Sigmoid colon (tissue), 7 donors: ENCODE results near the gene TUBA4B. TPM values are rescaled to one million over a fixed set of nuclear protein-coding genes. Genes with fewer than 3 reads are reported as not detected.

Source experiments
- DNase-seq: peaks from one replicate; pipeline ENCODE4 v3.0.0-alpha.2; 2019
- H3K27ac ChIP-seq, 4 donors: fragments of 200-600 bp; sonication (generic); one replicate each; pipeline ENCODE4 v1.5.1; 2016 to 2019; ENCODE audit warnings: mild to moderate bottlenecking in 1 of 4
- H3K27me3 ChIP-seq, 3 donors: fragments of 200-600 bp; sonication (generic); one replicate each; pipeline ENCODE4 v1.5.1; 2019; ENCODE audit warnings: mild to moderate bottlenecking in 1 of 3
- H3K36me3 ChIP-seq, 4 donors: fragments of 200-600 bp; sonication (generic); one replicate each; pipeline ENCODE4 v1.5.1; 2016 to 2019
- H3K4me1 ChIP-seq, 4 donors: fragments of 200-600 bp; sonication (generic); one replicate each; pipeline ENCODE4 v1.5.1; 2017 to 2019
- H3K4me3 ChIP-seq, 4 donors: fragments of 200-600 bp; sonication (generic); one replicate each; pipeline ENCODE4 v1.5.1; 2017 to 2019; ENCODE audit warnings: mild to moderate bottlenecking in 2 of 4, moderate library complexity in 1 of 4
- H3K9me3 ChIP-seq, 4 donors: fragments of 200-600 bp in 3 of 4; sonication (generic) in 3 of 4; one replicate each; pipeline versions ENCODE4 v1.5.1 to v1.6.1; 2013 to 2019
- EP300 ChIP-seq, 4 donors: sonication (generic); formaldehyde crosslinking; IDR thresholded peaks; one replicate each; pipeline ENCODE4 v1.6.1; 2017; ENCODE audit warnings: antibody characterized with exemption in 4 of 4
- POLR2A ChIP-seq, 2 donors: fragments of 450-650 bp; IDR thresholded peaks; one replicate each; pipeline ENCODE4 v1.6.1; 2016; ENCODE audit warnings: antibody characterized with exemption in 2 of 2, mild to moderate bottlenecking in 2 of 2, moderate library complexity in 2 of 2
- POLR2AphosphoS5 ChIP-seq, 4 donors: sonication (generic); formaldehyde crosslinking; IDR thresholded peaks; one replicate each; pipeline ENCODE4 v1.6.1; 2017; ENCODE audit warnings: antibody characterized with exemption in 4 of 4
- WGBS, 2 donors: extraction: QIAGEN DNeasy Blood & Tissue Kit; methylation state at CpG; one replicate each; pipeline ENCODE4 v1.1.7; 2013; 5-methylcytosine and 5-hydroxymethylcytosine counted together
- intact Hi-C: fragments of 100-400 bp; cut with DNase I; formaldehyde crosslinking; loops from one replicate; pipeline ENCODE4 v1.15.1; 2023
- polyA plus RNA-seq, 3 donors: library from polyadenylated mRNA; stranded (reverse); fragments of 200-250 nt; gene quantifications; one replicate each; pipeline ENCODE4 v1.2.3, GENCODE V29; 2013
- total RNA-seq, 4 donors: library from RNA; depleted of rRNA; stranded (reverse); fragments of >200 nt; gene quantifications; one replicate each; pipeline ENCODE4 v1.1.0, GENCODE V29; 2016
- TF ChIP-seq, protein P1 (sequence below), 4 experiments: fragments of 450-650 bp in 3 of 4; fragments of 200-600 bp in 1 of 4; IDR thresholded peaks; one replicate each; pipeline ENCODE4 v1.5.1; 2016 to 2019; ENCODE audit warnings: antibody characterized with exemption in 4 of 4, mild to moderate bottlenecking in 3 of 4, moderate library complexity in 2 of 4
- donor health status: healthy with polysubstance abuse.
- donor health status: Bipolar disorder and iron deficiency.
- donor health status: healthy.

Gene TUBA4B
- total and polyA plus RNA-seq, 7 donors = not detected

DNA sequence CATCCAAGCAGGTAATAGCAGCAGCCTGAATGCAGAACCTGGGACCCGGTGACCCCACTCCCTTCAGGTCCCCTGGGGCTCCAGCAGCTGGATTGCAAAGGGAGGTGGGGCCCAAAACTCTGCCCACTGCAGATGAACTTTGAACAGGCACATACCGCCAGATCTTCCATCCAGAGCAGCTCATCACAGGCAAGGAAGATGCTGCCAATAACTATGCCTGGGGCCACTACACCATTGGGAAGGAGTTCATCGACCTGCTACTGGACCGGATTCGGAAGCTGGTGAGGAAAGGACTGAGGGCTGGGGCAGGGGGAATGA lies 17.0 kb downstream of the TUBA4B start:
- Histone ChIP-seq H3K4me1 (peaks cover 0 to 13% (median 11%) of the 10 kb centered on the region in 4 donors), H3K4me3 (no peak overlapping the region), H3K27ac (no peak overlapping the region), H3K27me3 (no peaks in the 10 kb centered on the region), H3K9me3 (no peaks in the 10 kb centered on the region), H3K36me3 (no peaks in the 10 kb centered on the region)
- WGBS, 2 donors = 62 to 79% methylated on average over 5 of the region's 5 CpGs
- no peak for DNase-seq
- TF ChIP-seq, protein P1, sequence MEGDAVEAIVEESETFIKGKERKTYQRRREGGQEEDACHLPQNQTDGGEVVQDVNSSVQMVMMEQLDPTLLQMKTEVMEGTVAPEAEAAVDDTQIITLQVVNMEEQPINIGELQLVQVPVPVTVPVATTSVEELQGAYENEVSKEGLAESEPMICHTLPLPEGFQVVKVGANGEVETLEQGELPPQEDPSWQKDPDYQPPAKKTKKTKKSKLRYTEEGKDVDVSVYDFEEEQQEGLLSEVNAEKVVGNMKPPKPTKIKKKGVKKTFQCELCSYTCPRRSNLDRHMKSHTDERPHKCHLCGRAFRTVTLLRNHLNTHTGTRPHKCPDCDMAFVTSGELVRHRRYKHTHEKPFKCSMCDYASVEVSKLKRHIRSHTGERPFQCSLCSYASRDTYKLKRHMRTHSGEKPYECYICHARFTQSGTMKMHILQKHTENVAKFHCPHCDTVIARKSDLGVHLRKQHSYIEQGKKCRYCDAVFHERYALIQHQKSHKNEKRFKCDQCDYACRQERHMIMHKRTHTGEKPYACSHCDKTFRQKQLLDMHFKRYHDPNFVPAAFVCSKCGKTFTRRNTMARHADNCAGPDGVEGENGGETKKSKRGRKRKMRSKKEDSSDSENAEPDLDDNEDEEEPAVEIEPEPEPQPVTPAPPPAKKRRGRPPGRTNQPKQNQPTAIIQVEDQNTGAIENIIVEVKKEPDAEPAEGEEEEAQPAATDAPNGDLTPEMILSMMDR (IDR thresholded peaks at IDR 0.05) = no peak
- TF ChIP-seq POLR2AphosphoS5 (IDR thresholded peaks at IDR 0.05) (no peak), EP300 (IDR thresholded peaks at IDR 0.05) (no peak), POLR2A (IDR thresholded peaks at IDR 0.05) (no peak)
- intact Hi-C loops = no loop called here

DNA sequence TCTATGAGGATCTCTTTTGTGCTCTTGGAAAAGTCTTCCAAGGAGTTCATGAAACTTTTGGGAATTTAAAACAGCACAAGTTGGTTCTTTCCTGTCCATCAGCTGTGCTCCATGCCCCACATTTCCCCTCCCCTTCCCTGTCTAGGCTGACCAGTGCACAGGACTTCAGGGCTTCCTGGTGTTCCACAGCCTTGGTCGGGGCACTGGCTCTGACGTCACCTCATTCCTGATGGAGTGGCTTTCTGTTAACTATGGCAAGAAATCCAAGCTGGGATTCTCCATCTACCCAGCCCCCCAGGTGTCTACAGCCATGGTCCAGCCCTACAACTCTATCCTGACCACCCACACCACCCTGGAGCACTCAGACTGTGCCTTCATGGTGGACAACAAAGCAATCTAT lies 18.0 kb downstream of the TUBA4B start:
- no peak for DNase-seq
- Histone ChIP-seq H3K27me3 (no peaks in the 10 kb centered on the region), H3K4me3 (no peak overlapping the region), H3K27ac (no peak overlapping the region), H3K4me1 (peaks cover 0 to 14% (median 11%) of the 10 kb centered on the region in 4 donors), H3K9me3 (no peaks in the 10 kb centered on the region), H3K36me3 (no peaks in the 10 kb centered on the region)
- WGBS, 2 donors = 88 to 91% methylated on average over 2 of the region's 2 CpGs
- TF ChIP-seq EP300 (IDR thresholded peaks at IDR 0.05) (no peak), POLR2A (IDR thresholded peaks at IDR 0.05) (no peak), POLR2AphosphoS5 (IDR thresholded peaks at IDR 0.05) (no peak)
- TF ChIP-seq, protein P1 (IDR thresholded peaks at IDR 0.05) = no peak
- intact Hi-C loops = no loop called here

DNA sequence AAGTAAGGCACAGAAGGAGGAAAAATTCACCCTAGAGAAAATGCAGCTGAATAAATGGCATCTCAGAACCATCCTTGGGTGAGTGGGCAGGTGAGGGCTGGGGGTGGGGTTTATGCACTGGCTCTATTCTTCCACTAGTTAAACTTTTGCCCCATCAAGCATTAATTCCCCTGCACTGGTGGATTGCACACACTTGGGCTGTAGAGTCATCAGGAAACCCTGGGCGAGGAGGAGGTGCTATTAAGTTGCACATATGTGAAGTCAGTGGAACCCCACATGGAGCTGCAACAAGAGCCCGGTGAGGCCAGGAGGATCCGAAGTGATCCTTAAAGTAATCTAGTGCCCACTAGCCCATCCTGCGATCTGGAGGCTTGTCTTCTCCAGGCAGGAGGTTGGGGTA lies 19.3 kb downstream of the TUBA4B start:
- TF ChIP-seq EP300 (IDR thresholded peaks at IDR 0.05) (no peak), POLR2A (IDR thresholded peaks at IDR 0.05) (no peak), POLR2AphosphoS5 (IDR thresholded peaks at IDR 0.05) (no peak)
- TF ChIP-seq, protein P1 (IDR thresholded peaks at IDR 0.05) = no peak
- intact Hi-C loops = no loop called here

DNA sequence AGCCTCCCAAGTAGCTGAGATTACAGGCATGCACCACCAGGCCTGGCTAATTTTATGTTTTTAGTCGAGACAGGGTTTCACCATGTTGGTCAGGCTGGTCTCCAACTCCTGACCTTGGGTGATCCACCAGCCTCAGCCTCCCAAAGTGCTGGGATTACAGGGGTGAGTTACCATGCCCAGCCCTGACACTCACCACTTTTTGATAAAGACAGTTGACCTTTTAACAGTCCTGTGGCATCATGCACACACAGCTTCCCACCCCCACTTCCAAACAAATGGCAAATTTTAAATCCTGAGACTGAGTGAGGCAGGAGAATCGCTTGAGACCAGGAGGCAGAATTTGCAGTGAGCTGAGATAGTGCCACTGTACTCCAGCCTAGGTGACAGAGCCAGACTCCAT lies 20.0 kb downstream of the TUBA4B start:
- H3K4me1 ChIP-seq = peaks cover 0 to 19% (median 16%) of the 10 kb centered on the region in 4 donors
- no peaks in the 10 kb centered on the region for H3K27me3 ChIP-seq
- no peaks in the 10 kb centered on the region for H3K9me3 ChIP-seq
- H3K4me3 ChIP-seq = no peak overlapping the region
- intact Hi-C loops = no loop called here
- H3K27ac ChIP-seq = no peak overlapping the region
- no peak for DNase-seq
- no peak for TF ChIP-seq EP300 (IDR thresholded peaks at IDR 0.05)
- no peak for TF ChIP-seq POLR2AphosphoS5 (IDR thresholded peaks at IDR 0.05)
- TF ChIP-seq, protein P1 (IDR thresholded peaks at IDR 0.05) = no peak
- no peak for TF ChIP-seq POLR2A (IDR thresholded peaks at IDR 0.05)
- WGBS, 2 donors = 75 to 76% methylated on average over 2 of the region's 2 CpGs
- no peaks in the 10 kb centered on the region for H3K36me3 ChIP-seq

More for the DNA sequence above, 19.3 kb downstream of the TUBA4B start:
- H3K27me3 ChIP-seq = no peaks in the 10 kb centered on the region
- no peaks in the 10 kb centered on the region for H3K9me3 ChIP-seq
- WGBS, 2 donors = 89% methylated on average over 4 of the region's 4 CpGs
- H3K4me3 ChIP-seq = no peak overlapping the region
- no peak overlapping the region for H3K27ac ChIP-seq
- H3K36me3 ChIP-seq = no peaks in the 10 kb centered on the region
- DNase-seq = no peak
- peaks cover 0 to 14% (median 11%) of the 10 kb centered on the region in 4 donors for H3K4me1 ChIP-seq

DNA sequence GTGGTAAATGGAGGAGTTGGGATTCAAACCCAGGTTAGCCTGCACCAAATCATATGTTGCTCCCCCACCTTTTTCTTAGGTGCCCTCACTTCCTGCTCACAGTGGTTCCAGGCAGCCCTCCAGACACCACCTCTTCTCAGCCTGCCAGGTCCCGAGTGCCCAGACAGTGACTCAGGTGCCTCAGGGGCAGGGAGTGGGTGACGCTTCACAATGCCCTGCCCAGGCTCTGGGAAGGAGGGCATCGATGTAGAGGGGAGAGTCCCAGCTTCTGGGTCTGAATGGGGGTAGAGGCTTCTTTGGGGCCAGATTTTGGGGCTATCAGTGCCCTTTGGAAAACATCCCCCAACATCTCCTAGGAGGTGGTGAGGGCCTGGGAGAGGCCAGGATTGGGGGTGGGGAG lies 20.9 kb downstream of the TUBA4B start:
- 88 to 92% methylated on average over 3 of the region's 3 CpGs for WGBS, 2 donors
- Histone ChIP-seq H3K4me3 (no peak overlapping the region), H3K27me3 (no peaks in the 10 kb centered on the region), H3K36me3 (no peaks in the 10 kb centered on the region), H3K9me3 (no peaks in the 10 kb centered on the region), H3K27ac (peak overlapping the region; percentile 64 to 89 (median 76)), H3K4me1 (peaks cover 0 to 28% (median 25%) of the 10 kb centered on the region in 4 donors)
- no peak for DNase-seq
- TF ChIP-seq EP300 (IDR thresholded peaks at IDR 0.05) (no peak), POLR2A (IDR thresholded peaks at IDR 0.05) (no peak), POLR2AphosphoS5 (IDR thresholded peaks at IDR 0.05) (no peak)
- TF ChIP-seq, protein P1 (IDR thresholded peaks at IDR 0.05) = no peak
- intact Hi-C loops = no loop called here
